Kidney (tissue), 14 donors: ENCODE results near the gene PANX2. TPM values are rescaled to one million over a fixed set of nuclear protein-coding genes. Genes with fewer than 3 reads are reported as not detected.
A peak's percentile ranks its signal among the peaks of the same experiment; 100 is the strongest.

Experiments used
- DNase-seq, 5 donors: peaks; one replicate each; pipeline ENCODE4 v3.0.0-alpha.2; 2013 to 2020
- FAIRE-seq: peaks from 2 replicates; lab custom pipeline; 2012; peaks lifted over from hg19 to GRCh38; lab: Jason Lieb, UNC
- H3K27ac ChIP-seq, 2 donors: one replicate each; pipeline ENCODE4 v1.7.0; 2013; ENCODE audit warnings: low read depth in 2 of 2, low read length in 2 of 2, inconsistent platforms in 1 of 2
- H3K27me3 ChIP-seq: one replicate; pipeline ENCODE4 v1.7.1; 2013; ENCODE audit warnings: low read length, inconsistent platforms; ENCODE audit not compliant: control insufficient read depth, insufficient read depth
- H3K36me3 ChIP-seq, 3 donors: one replicate each; pipeline versions ENCODE4 v1.7.0 to v1.7.1; 2013; ENCODE audit warnings: low read length in 3 of 3, control low read depth in 1 of 3, inconsistent platforms in 1 of 3; ENCODE audit not compliant: insufficient read depth in 3 of 3, control insufficient read depth in 2 of 3
- H3K4me1 ChIP-seq, 3 donors: one replicate each; pipeline versions ENCODE4 v1.7.0 to v1.7.1; 2013; ENCODE audit warnings: low read length in 3 of 3, inconsistent platforms in 1 of 3, low read depth in 1 of 3; ENCODE audit not compliant: control insufficient read depth in 2 of 3, insufficient read depth in 2 of 3
- H3K4me3 ChIP-seq, 3 donors: one replicate each; pipeline versions ENCODE4 v1.7.0 to v1.8.1; 2013; ENCODE audit warnings: low read length in 3 of 3, control low read depth in 1 of 3, inconsistent platforms in 1 of 3
- H3K9ac ChIP-seq, 3 donors: one replicate each; pipeline versions ENCODE4 v1.7.0 to v1.7.1; 2013; ENCODE audit warnings: low read length in 3 of 3, control low read depth in 1 of 3, inconsistent platforms in 1 of 3
- H3K9me3 ChIP-seq, 3 donors: one replicate each; pipeline versions ENCODE4 v1.7.0 to v1.7.1; 2013; ENCODE audit warnings: low read length in 3 of 3, control low read depth in 1 of 3, inconsistent platforms in 1 of 3; ENCODE audit not compliant: control insufficient read depth in 2 of 3, insufficient read depth in 1 of 3
- CTCF ChIP-seq: IDR thresholded peaks from 3 replicates; pipeline ENCODE4 v1.5.1; 2012; ENCODE audit warnings: mild to moderate bottlenecking, moderate library complexity, borderline replicate concordance; ENCODE audit not compliant: insufficient read depth; ENCODE audit errors: extremely low read depth
- intact Hi-C: fragments of 100-400 bp; cut with DNase I; formaldehyde crosslinking; loops from one replicate; pipeline ENCODE4 v1.11.1; 2022
- polyA plus RNA-seq: library from polyadenylated mRNA; stranded (reverse); fragments of 350-450 nt; fragmentation: Illumina TruSeq; extraction: RNeasy Lipid Tissue Mini Kit (QIAGEN cat#74804); gene quantifications from one replicate; pipeline ENCODE4 v1.2.3, GENCODE V29; 2014; ENCODE audit warnings: low read depth, low replicate concordance; ENCODE audit not compliant: insufficient read depth
- total RNA-seq: library from RNA; stranded (reverse); fragmentation: NEBNext Ultra II Directional; extraction: Animal tissue kit (Norgen Biotek cat#: 25700); gene quantifications from one replicate; pipeline ENCODE4 v1.2.1, GENCODE V29; 2021
- donor health status: control.
- donor health status: control.
- donor health status: control.
- donor health status: control.
- donor health status: control.
- donor health status: DM: yes; HTN: yes; CAD: no.
- donor health status: Normal renal cell carcinoma (clear cell type).

PANX2 gene
- total and polyA plus RNA-seq, 2 donors from 2014 or later: 1.0 to 4.3 TPM

GRCh38 chr22:50148991-50149721, 21.4 kb upstream of the PANX2 start:
- intact Hi-C loops: loop anchor here (5.0 kb wide), 1 partner anchor 63 kb away; no protein-coding TSS in a partner anchor
- TF ChIP-seq CTCF: peak; percentile 70
- Histone ChIP-seq H3K27me3 (no peaks in the 10 kb centered on the region), H3K9me3 (no peaks in the 10 kb centered on the region), H3K9ac (no peak overlapping the region), H3K4me1 (peaks cover 0 to 6% (median 0%) of the 10 kb centered on the region in 3 donors), H3K27ac (no peak overlapping the region), H3K36me3 (no peaks in the 10 kb centered on the region), H3K4me3 (no peak overlapping the region)
- no peak for FAIRE-seq
- DNase-seq: peak in 4 of 5 donors; percentile 47 to 80 (median 56)

GRCh38 chr22:50150161-50151129, 20.1 kb upstream of the PANX2 start:
- TF ChIP-seq CTCF: no peak
- DNase-seq: no peak
- Histone ChIP-seq H3K27me3 (no peaks in the 10 kb centered on the region), H3K36me3 (no peaks in the 10 kb centered on the region), H3K4me1 (peaks cover 0 to 6% (median 0%) of the 10 kb centered on the region in 3 donors), H3K9me3 (no peaks in the 10 kb centered on the region), H3K9ac (no peak overlapping the region), H3K27ac (no peak overlapping the region), H3K4me3 (no peak overlapping the region)
- FAIRE-seq: no peak
- intact Hi-C loops: no loop called here

GRCh38 chr22:50151571-50152537, 18.7 kb upstream of the PANX2 start:
- Histone ChIP-seq H3K4me1 (peaks cover 0 to 2% (median 0%) of the 10 kb centered on the region in 3 donors), H3K36me3 (no peaks in the 10 kb centered on the region), H3K4me3 (no peak overlapping the region), H3K9me3 (no peaks in the 10 kb centered on the region), H3K9ac (no peak overlapping the region), H3K27ac (no peak overlapping the region), H3K27me3 (no peaks in the 10 kb centered on the region)
- FAIRE-seq (no peak), DNase-seq (no peak)
- intact Hi-C loops: no loop called here
- no peak for TF ChIP-seq CTCF
